Ovary (tissue), 9 donors: ENCODE measurements around the gene RCAN3. TPM values are rescaled to one million over a fixed set of nuclear protein-coding genes. Genes with fewer than 3 reads are reported as not detected.

Experiments used
- DNase-seq, 5 donors: peaks; one replicate each; pipeline ENCODE4 v3.0.0-alpha.2; 2019 to 2020
- H3K27ac ChIP-seq, 2 donors: fragments of 200-600 bp; one replicate each; pipeline versions ENCODE4 v1.5.1 to v1.8.0; 2019 to 2022
- H3K27me3 ChIP-seq: fragments of 200-600 bp; one replicate; pipeline ENCODE4 v1.8.0; 2022
- H3K36me3 ChIP-seq: fragments of 200-600 bp; sonication (generic); one replicate; pipeline ENCODE4 v1.5.1; 2019
- H3K4me1 ChIP-seq: one replicate; pipeline ENCODE4 v1.8.1; 2013; ENCODE audit warnings: mild to moderate bottlenecking, moderate library complexity; ENCODE audit not compliant: insufficient read depth
- H3K4me3 ChIP-seq: fragments of 200-600 bp; sonication (generic); one replicate; pipeline ENCODE4 v1.5.1; 2017
- H3K9me3 ChIP-seq, 2 donors: fragments of 200-600 bp in 1 of 2; sonication (generic) in 1 of 2; one replicate each; pipeline versions ENCODE4 v1.5.1 to v1.8.1; 2013 to 2019; ENCODE audit warnings: mild to moderate bottlenecking in 1 of 2, moderate library complexity in 1 of 2
- CTCF ChIP-seq, 3 donors: fragments of 450-650 bp in 2 of 3; fragments of 200-600 bp in 1 of 3; IDR thresholded peaks; one replicate each; pipeline versions ENCODE4 v1.5.1 to v1.8.0; 2016 to 2022; ENCODE audit warnings: antibody characterized with exemption in 3 of 3, mild to moderate bottlenecking in 1 of 3
- EP300 ChIP-seq: sonication (generic); formaldehyde crosslinking; IDR thresholded peaks from one replicate; pipeline ENCODE4 v1.6.1; 2017; ENCODE audit warnings: antibody characterized with exemption
- POLR2A ChIP-seq: fragments of 450-650 bp; IDR thresholded peaks from one replicate; pipeline ENCODE4 v1.6.1; 2017; ENCODE audit warnings: antibody characterized with exemption, mild to moderate bottlenecking, moderate library complexity
- WGBS, 3 donors: extraction: QIAGEN DNeasy Blood & Tissue Kit in 1 of 3; methylation state at CpG; one replicate each; pipeline versions ENCODE4 v1.1.5 to v1.1.7; 2013 to 2017; 5-methylcytosine and 5-hydroxymethylcytosine counted together
- intact Hi-C, 4 donors: fragments of 100-400 bp; cut with DNase I; formaldehyde crosslinking; loops; one replicate each; pipeline versions ENCODE4 v1.11.0 to v1.15.1; 2022 to 2023
- polyA plus RNA-seq, 2 donors: library from polyadenylated mRNA; stranded (reverse); fragments of 200-250 nt in 1 of 2; fragments of 350-450 nt in 1 of 2; fragmentation: Illumina TruSeq in 1 of 2; extraction: RNeasy Lipid Tissue Mini Kit (QIAGEN cat#74804) in 1 of 2; gene quantifications; one replicate each; pipeline ENCODE4 v1.2.3, GENCODE V29; 2013 to 2014
- total RNA-seq, 7 donors: library from RNA; depleted of rRNA in 2 of 7; stranded (reverse); fragments of >200 nt in 2 of 7; fragmentation: NEBNext Ultra II Directional in 3 of 7; extraction: Animal tissue kit (Norgen Biotek cat#: 25700) in 3 of 7; gene quantifications; one replicate each; pipeline versions ENCODE4 v1.1.0 to v1.2.4, GENCODE V29; 2016 to 2023
- donor health status: DM: no; HTN: no; CAD: no; lungs with moderate emphysema.
- donor health status: DM: no; HTN: no; CAD: no.
- donor health status: Bipolar disorder and iron deficiency.
- donor health status: DM: yes; HTN: yes; CAD: no.
- donor health status: DM: no; HTN: no; CAD: no.
- donor health status: DM: yes; HTN: yes; CAD: no.

RCAN3 gene
- total and polyA plus RNA-seq, 9 donors, result 0.25 to 12.4 (median 2.1) TPM

GRCh38 chr1:24474193-24474592, 28.4 kb upstream of the RCAN3 start:
- Histone ChIP-seq H3K27me3 (no peaks in the 10 kb centered on the region), H3K36me3 (no peaks in the 10 kb centered on the region), H3K9me3 (no peaks in the 10 kb centered on the region), H3K4me1 (no peaks in the 10 kb centered on the region), H3K4me3 (no peak overlapping the region), H3K27ac (no peak overlapping the region)
- DNase-seq, result no peak
- intact Hi-C loops, result no loop called here
- no peak for TF ChIP-seq POLR2A
- no peak for TF ChIP-seq CTCF (IDR thresholded peaks at IDR 0.05)
- no peak for TF ChIP-seq EP300

GRCh38 chr1:24475700-24476099, 26.9 kb upstream of the RCAN3 start:
- Histone ChIP-seq H3K4me3 (no peak overlapping the region), H3K27me3 (no peaks in the 10 kb centered on the region), H3K9me3 (no peaks in the 10 kb centered on the region), H3K36me3 (no peaks in the 10 kb centered on the region), H3K4me1 (no peaks in the 10 kb centered on the region), H3K27ac (no peak overlapping the region)
- TF ChIP-seq POLR2A, result no peak
- TF ChIP-seq CTCF (IDR thresholded peaks at IDR 0.05), result no peak
- no peak for TF ChIP-seq EP300
- 83 to 88% (median 87%) methylated on average over 4 of the region's 4 CpGs for WGBS, 3 donors
- no peak for DNase-seq
- intact Hi-C loops, result no loop called here

GRCh38 chr1:24476571-24476970, 26.1 kb upstream of the RCAN3 start:
- no peaks in the 10 kb centered on the region for H3K9me3 ChIP-seq
- H3K27me3 ChIP-seq, result no peaks in the 10 kb centered on the region
- no peaks in the 10 kb centered on the region for H3K36me3 ChIP-seq
- 55 to 64% (median 61%) methylated on average over 2 of the region's 2 CpGs for whole genome bisulfite sequencing, 3 donors
- intact Hi-C loops, result no loop called here
- H3K4me3 ChIP-seq, result no peak overlapping the region
- DNase-seq, result no peak
- H3K27ac ChIP-seq, result no peak overlapping the region
- no peak for TF ChIP-seq CTCF (IDR thresholded peaks at IDR 0.05)
- no peak for TF ChIP-seq EP300
- no peak for TF ChIP-seq POLR2A
- H3K4me1 ChIP-seq, result no peaks in the 10 kb centered on the region

- DNase-seq, result no peak
These were observed 25.3 kb upstream of the RCAN3 start for GRCh38 chr1:24477309-24477708.

More at GRCh38 chr1:24477309-24477708, 25.3 kb upstream of the RCAN3 start:
- H3K4me1 ChIP-seq, result no peaks in the 10 kb centered on the region
- H3K4me3 ChIP-seq, result no peak overlapping the region
- intact Hi-C loops, result no loop called here
- no peaks in the 10 kb centered on the region for H3K27me3 ChIP-seq
- H3K36me3 ChIP-seq, result no peaks in the 10 kb centered on the region
- WGBS, 3 donors, result 62 to 72% (median 63%) methylated on average over 4 of the region's 4 CpGs
- TF ChIP-seq POLR2A, result no peak
- no peak for TF ChIP-seq EP300
- TF ChIP-seq CTCF (IDR thresholded peaks at IDR 0.05), result no peak
- no peaks in the 10 kb centered on the region for H3K9me3 ChIP-seq
- H3K27ac ChIP-seq, result no peak overlapping the region
